ENCODE measurements around the gene ZFYVE9.
A peak's percentile ranks its signal among the peaks of the same experiment; 100 is the strongest.
"Not testable (repeated sequence)": the region's sequence is repeated elsewhere in the genome, so short reads cannot be mapped to it uniquely, and the experiment has no call there.

The ZFYVE9 gene

GRCh38 chr1:52141513-52142219 is at the start of gene ZFYVE9:
ZFYVE9 (plus strand) TSS chr1:52142089; CDS start chr1:52233207, 91,118 bp downstream.
- DNase-seq = peak; percentile 74

- DNase-seq = not testable (repeated sequence)
These were observed 47.6 kb upstream of the ZFYVE9 start for GRCh38 chr1:52094300-52094699.

GRCh38 chr1:52096216-52096615 is 45.7 kb upstream of the ZFYVE9 start:
- DNase-seq = no peak

- DNase-seq = no peak
These were observed 43.6 kb upstream of the ZFYVE9 start for GRCh38 chr1:52098139-52098871.

GRCh38 chr1:52102336-52103013 is 39.4 kb upstream of the ZFYVE9 start:
- DNase-seq = no peak

- no peak for DNase-seq
These were observed 30.4 kb upstream of the ZFYVE9 start for GRCh38 chr1:52111492-52111891.

- DNase-seq = no peak
These were observed 29.4 kb upstream of the ZFYVE9 start for GRCh38 chr1:52112489-52112888.

GRCh38 chr1:52119301-52120079 is 22.4 kb upstream of the ZFYVE9 start:
- DNase-seq = no peak

GRCh38 chr1:52122384-52122783 is 19.5 kb upstream of the ZFYVE9 start:
- no peak for DNase-seq

- DNase-seq = no peak
These were observed 18.3 kb upstream of the ZFYVE9 start for GRCh38 chr1:52123622-52124021.

GRCh38 chr1:52125736-52126359 is 16.0 kb upstream of the ZFYVE9 start:
- no peak for DNase-seq

GRCh38 chr1:52127181-52128180 is 14.4 kb upstream of the ZFYVE9 start:
- no peak for DNase-seq

- no peak for DNase-seq
These were observed 1.9 kb upstream of the ZFYVE9 start for GRCh38 chr1:52139817-52140540.

GRCh38 chr1:52140633-52141512 is 1.0 kb upstream of the ZFYVE9 start:
- DNase-seq = no peak

GRCh38 chr1:52142220-52143183 is 613 bp downstream of the ZFYVE9 start:
- peak; percentile 45 for DNase-seq

GRCh38 chr1:52145137-52145536 is 3.2 kb downstream of the ZFYVE9 start:
- no peak for DNase-seq

GRCh38 chr1:52150445-52150844 is 8.6 kb downstream of the ZFYVE9 start:
- not testable (repeated sequence) for DNase-seq

GRCh38 chr1:52150946-52151345 is 9.1 kb downstream of the ZFYVE9 start:
- no peak for DNase-seq

Measured in activated CD4-positive, CD25-positive, alpha-beta regulatory T cell treated with anti-CD3 and anti-CD28 coated beads, Interleukin-2, amount 50 U/mL, for 72 hours (primary cell).